HCT116 (cell line): ENCODE results near the gene EIF3F. TPM values are rescaled to one million over a fixed set of nuclear protein-coding genes. Genes with fewer than 3 reads are reported as not detected.

Source experiments
- ATAC-seq: fragments of 200-7000 bp; cut with Tn5 transposase; 2 replicates; pipeline ENCODE4 v1.9.1; 2020; ENCODE audit warnings: mild to moderate bottlenecking, moderate library complexity
- BruUV-seq: library from RNA; stranded (reverse); fragments of 400-500 nt; replicated peaks from 2 replicates; lab custom pipeline; 2021; lab: Mats Ljungman, UMichigan
- CTCF ChIA-PET: fragments of 300-600 bp; sonication (Branson Sonifier 250); formaldehyde crosslinking; loops from one replicate; lab custom pipeline; 2021; ENCODE audit warnings: antibody characterized with exemption; lab: Charles Lee
- POLR2A ChIA-PET: fragments of 300-600, 350-600 bp; sonication (Branson Sonifier 250); formaldehyde crosslinking; loops from one replicate; lab custom pipeline; 2021; ENCODE audit warnings: antibody characterized with exemption; lab: Charles Lee
- RAD21 ChIA-PET, 2 experiments: fragments of 300-600 bp; sonication (Branson Sonifier 250); formaldehyde crosslinking; loops; one replicate each; lab custom pipeline; 2023; ENCODE audit warnings: low total read pairs in 2 of 2; ENCODE audit not compliant: uncharacterized antibody in 2 of 2, unreplicated experiment in 2 of 2, low non-redundant PET in 1 of 2; lab: Charles Lee
- DNase-seq: peaks from one replicate; pipeline ENCODE4 v3.0.0-alpha.2; 2010; ENCODE audit warnings: low read depth, low spot score
- H2AFZ ChIP-seq: fragments of 200-600 bp; shearing (Covaris generic), sonication (generic); 2 replicates; pipeline ENCODE4 v1.6.1; 2017; ENCODE audit warnings: low read depth, mixed run types, mixed read lengths, antibody characterized with exemption, low read length; ENCODE audit not compliant: poor library complexity, severe bottlenecking
- H3K27ac ChIP-seq: 2 replicates; pipeline ENCODE4 v1.5.1; 2012; ENCODE audit warnings: low read depth, low read length
- H3K27me3 ChIP-seq: fragments of 200-600 bp; sonication (generic); 2 replicates; pipeline ENCODE4 v1.6.1; 2016; ENCODE audit warnings: mixed run types, low read length, mixed read lengths; ENCODE audit not compliant: insufficient read depth
- H3K36me3 ChIP-seq, 2 experiments: fragments of 200-500 bp in 1 of 2; fragments of 200-600 bp in 1 of 2; sonication (Bioruptor generic) in 1 of 2; sonication (generic) in 1 of 2; 2 replicates each; pipeline versions ENCODE4 v1.5.1 to v1.6.1; 2014 to 2016; ENCODE audit warnings: low read length in 2 of 2, inconsistent platforms in 1 of 2, mixed read lengths in 1 of 2, mixed run types in 1 of 2; ENCODE audit not compliant: insufficient read depth in 2 of 2, control insufficient read depth in 1 of 2
- H3K4me1 ChIP-seq, 2 experiments: fragments of 200-600 bp in 1 of 2; sonication (generic) in 1 of 2; 2 replicates each; pipeline versions ENCODE4 v1.5.1 to v1.6.1; 2012 to 2017; ENCODE audit warnings: low read length in 2 of 2, inconsistent platforms in 1 of 2, mild to moderate bottlenecking in 1 of 2, mixed read lengths in 1 of 2, mixed run types in 1 of 2, moderate library complexity in 1 of 2; ENCODE audit not compliant: insufficient read depth in 2 of 2, control insufficient read depth in 1 of 2
- H3K4me2 ChIP-seq: fragments of 200-600 bp; sonication (generic); 2 replicates; pipeline ENCODE4 v1.6.1; 2017; ENCODE audit warnings: mixed run types, low read length, mixed read lengths
- H3K4me3 ChIP-seq, 2 experiments: fragments of 200-600 bp in 1 of 2; sonication (generic) in 1 of 2; replicated peaks in 1 of 2; 2 replicates each; pipeline ENCODE4 v1.5.1; 2011 to 2016; ENCODE audit warnings: low read length in 2 of 2, control low read depth in 1 of 2, low read depth in 1 of 2, mild to moderate bottlenecking in 1 of 2, mixed read lengths in 1 of 2, mixed run types in 1 of 2
- H3K79me2 ChIP-seq: fragments of 200-600 bp; sonication (generic); 2 replicates; pipeline ENCODE4 v1.6.1; 2017; ENCODE audit warnings: mild to moderate bottlenecking, mixed run types, low read length, moderate library complexity, mixed read lengths; ENCODE audit not compliant: insufficient read depth
- H3K9ac ChIP-seq: fragments of 200-600 bp; sonication (generic); 2 replicates; pipeline ENCODE4 v1.6.1; 2016; ENCODE audit warnings: low read length, mixed read lengths
- H3K9me2 ChIP-seq: fragments of 200-600 bp; sonication (generic), shearing (Covaris generic); 2 replicates; pipeline ENCODE4 v1.6.1; 2017; ENCODE audit warnings: mixed run types, mild to moderate bottlenecking, moderate library complexity; ENCODE audit not compliant: insufficient read depth
- H3K9me3 ChIP-seq, 2 experiments: fragments of 200-500 bp in 1 of 2; fragments of 200-600 bp in 1 of 2; sonication (Bioruptor generic) in 1 of 2; sonication (generic) in 1 of 2; 2 replicates each; pipeline ENCODE4 v1.6.1; 2014 to 2017; ENCODE audit warnings: low read length in 2 of 2, mixed read lengths in 2 of 2, inconsistent platforms in 1 of 2, low read depth in 1 of 2, mild to moderate bottlenecking in 1 of 2, mixed run types in 1 of 2, moderate library complexity in 1 of 2; ENCODE audit not compliant: control insufficient read depth in 1 of 2, insufficient read depth in 1 of 2
- H4K20me1 ChIP-seq: fragments of 200-600 bp; sonication (generic), shearing (Covaris generic); 2 replicates; pipeline ENCODE4 v1.6.1; 2017; ENCODE audit warnings: mixed run types, mild to moderate bottlenecking, moderate library complexity; ENCODE audit not compliant: insufficient read depth
- ATF3 ChIP-seq: IDR thresholded peaks from 2 replicates; pipeline ENCODE4 v1.6.1; 2012
- CBX3 ChIP-seq: IDR thresholded peaks from 2 replicates; pipeline ENCODE4 v1.6.1; 2012; ENCODE audit warnings: low read depth
- CTCF ChIP-seq, 3 experiments: fragments of 200-600 bp in 1 of 3; sonication (generic) in 1 of 3; IDR thresholded peaks in 2 of 3; conservative IDR thresholded peaks in 1 of 3; 2 replicates each; pipeline ENCODE4 v1.5.1; 2012 to 2017; ENCODE audit warnings: low read depth in 2 of 3, low read length in 2 of 3, antibody characterized with exemption in 1 of 3, borderline replicate concordance in 1 of 3, control low read depth in 1 of 3, mild to moderate bottlenecking in 1 of 3, mixed read lengths in 1 of 3, mixed run types in 1 of 3, moderate library complexity in 1 of 3; ENCODE audit not compliant: insufficient read depth in 1 of 3
- EGR1 ChIP-seq: IDR thresholded peaks from 2 replicates; pipeline ENCODE4 v1.6.1; 2012; ENCODE audit warnings: low read depth
- ELF1 ChIP-seq: IDR thresholded peaks from 2 replicates; pipeline ENCODE4 v1.6.1; 2012; ENCODE audit warnings: low read depth, borderline replicate concordance
- EZH2 ChIP-seq: fragments of 200-600 bp; sonication (generic); IDR thresholded peaks from 2 replicates; pipeline ENCODE4 v1.6.1; 2017; ENCODE audit warnings: antibody characterized with exemption, mixed run types
- MAX ChIP-seq: IDR thresholded peaks from 2 replicates; pipeline ENCODE4 v1.6.1; 2012
- POLR2AphosphoS5 ChIP-seq: IDR thresholded peaks from 2 replicates; pipeline ENCODE4 v1.6.1; 2011; ENCODE audit warnings: mild to moderate bottlenecking, low read depth, low read length, moderate library complexity
- REST ChIP-seq: IDR thresholded peaks from 2 replicates; pipeline ENCODE4 v1.6.1; 2012; ENCODE audit warnings: low read depth
- TCF7L2 ChIP-seq: IDR thresholded peaks from 2 replicates; pipeline ENCODE4 v1.7.0; 2011; ENCODE audit warnings: borderline replicate concordance, inconsistent platforms; ENCODE audit not compliant: insufficient read depth, insufficient read length; ENCODE audit errors: extremely low read depth
- YY1 ChIP-seq: IDR thresholded peaks from 2 replicates; pipeline ENCODE4 v1.6.1; 2011; ENCODE audit warnings: low read length, low read depth, moderate library complexity, mild to moderate bottlenecking; ENCODE audit not compliant: insufficient replicate concordance; ENCODE audit errors: extremely low read depth
- ZBTB33 ChIP-seq: IDR thresholded peaks from 2 replicates; pipeline ENCODE4 v1.6.1; 2011; ENCODE audit warnings: mild to moderate bottlenecking, low read length, moderate library complexity; ENCODE audit not compliant: insufficient replicate concordance; ENCODE audit errors: extremely low read depth
- ZNF274 ChIP-seq: fragments of 200-500 bp; sonication (Bioruptor generic); IDR thresholded peaks from 2 replicates; pipeline ENCODE4 v1.6.1; 2014; ENCODE audit warnings: mild to moderate bottlenecking, low read depth, low read length, inconsistent platforms
- intact Hi-C: fragments of 100-400 bp; cut with micrococcal nuclease; formaldehyde crosslinking; loops from 2 replicates; pipeline ENCODE4 v1.10.0; 2022
- total RNA-seq: library from RNA; stranded (reverse); gene quantifications from one replicate; pipeline ENCODE4 v1.2.1, GENCODE V29; 2021; ENCODE audit not compliant: unreplicated experiment

EIF3F gene
- total RNA-seq, 1 experiment from 2014 or later: 313 TPM

- RAD21 ChIA-PET: no interaction called here
Measured at GRCh38 chr11:8016440-8016839, 29.3 kb downstream of the EIF3F start.

More at GRCh38 chr11:8016440-8016839, 29.3 kb downstream of the EIF3F start:
- no peak for DNase-seq
- Histone ChIP-seq H3K9me2 (no peaks in the 10 kb centered on the region), H3K27me3 (peaks cover 14% of the 10 kb centered on the region; the same call in 1 of the 2 replicates), H3K9ac (no peak overlapping the region), H2AFZ (no peak overlapping the region), H3K79me2 (no peaks in the 10 kb centered on the region), H3K4me2 (no peak overlapping the region), H4K20me1 (no peaks in the 10 kb centered on the region), H3K4me3 (no peak overlapping the region), H3K9me3 (no peaks in the 10 kb centered on the region), H3K36me3 (no peaks in the 10 kb centered on the region), H3K27ac (no peak overlapping the region), H3K4me1 (no peaks in the 10 kb centered on the region)
- ChIA-PET CTCF (interaction anchor here (0.9 to 1.4 kb wide), 3 partner anchors 10 to 83 kb away, joined by 3 to 5 read pairs (median 5); no protein-coding TSS in a partner anchor), POLR2A (no interaction called here)
- ATAC-seq: no peak
- intact Hi-C loops: no loop called here
- BruUV-seq: no TSS peak
- TF ChIP-seq EZH2: no peak
- TF ChIP-seq POLR2AphosphoS5: no peak
- no peak for TF ChIP-seq ZBTB33
- TF ChIP-seq MAX: no peak
- TF ChIP-seq ZNF274: no peak
- no peak for TF ChIP-seq CBX3
- TF ChIP-seq EGR1: no peak
- TF ChIP-seq REST: no peak
- TF ChIP-seq YY1: no peak
- no peak for TF ChIP-seq TCF7L2
- TF ChIP-seq CTCF (IDR thresholded peaks at IDR 0.05 in 2 of 3, conservative IDR thresholded peaks at IDR 0.05 in 1 of 3; ENCODE audit: borderline replicate concordance in 1 of 3, insufficient read depth in 1 of 3, low read depth in 2 of 3, low read length in 2 of 3): no peak
- no peak for TF ChIP-seq ATF3
- no peak for TF ChIP-seq ELF1
